Adrenal gland (tissue), 12 donors: ENCODE measurements around the gene TAC3. TPM values are rescaled to one million over a fixed set of nuclear protein-coding genes. Genes with fewer than 3 reads are reported as not detected.

ENCODE experiments used
- DNase-seq, 7 donors: peaks; one replicate each; pipeline ENCODE4 v3.0.0-alpha.2; 2019 to 2020
- H3K27ac ChIP-seq, 5 donors: fragments of 200-600 bp; sonication (generic) in 4 of 5; 1 replicate in 3 of 5; 2 replicates in 2 of 5; pipeline versions ENCODE4 v1.5.1 to v1.8.0; 2016 to 2020; ENCODE audit warnings: mild to moderate bottlenecking in 1 of 5
- H3K27me3 ChIP-seq: fragments of 200-600 bp; 2 replicates; pipeline ENCODE4 v1.8.0; 2021
- H3K36me3 ChIP-seq, 2 donors: fragments of 200-600 bp; replicated peaks in 1 of 2; 1 replicate in 1 of 2; 2 replicates in 1 of 2; pipeline versions ENCODE4 v1.5.1 to v1.8.0; 2018 to 2022
- H3K4me1 ChIP-seq, 2 donors: fragments of 200-600 bp; replicated peaks in 1 of 2; 1 replicate in 1 of 2; 2 replicates in 1 of 2; pipeline versions ENCODE4 v1.5.1 to v1.8.0; 2018 to 2021
- H3K4me3 ChIP-seq, 4 donors: fragments of 200-600 bp; sonication (generic) in 3 of 4; one replicate each; pipeline ENCODE4 v1.5.1; 2016 to 2018
- H3K9me3 ChIP-seq, 3 donors: fragments of 200-600 bp; sonication (generic) in 1 of 3; replicated peaks in 1 of 3; 1 replicate in 2 of 3; 2 replicates in 1 of 3; pipeline versions ENCODE4 v1.5.1 to v1.8.0; 2016 to 2021
- POLR2A ChIP-seq, 2 donors: fragments of 450-650 bp; IDR thresholded peaks; one replicate each; pipeline ENCODE4 v1.6.1; 2017; ENCODE audit warnings: antibody characterized with exemption in 2 of 2, mild to moderate bottlenecking in 2 of 2, moderate library complexity in 1 of 2
- WGBS, 4 donors: extraction: QIAGEN DNeasy Blood & Tissue Kit in 2 of 4; methylation state at CpG; one replicate each; pipeline versions ENCODE4 v1.1.5 to v1.1.7; 2013 to 2017; 5-methylcytosine and 5-hydroxymethylcytosine counted together
- intact Hi-C, 2 donors: fragments of 100-400 bp; cut with DNase I; formaldehyde crosslinking; loops; one replicate each; pipeline versions ENCODE4 v1.14.1 to v1.15.0; 2022 to 2023
- polyA plus RNA-seq, 3 donors: library from polyadenylated mRNA; stranded (reverse); fragments of 200-250 nt in 2 of 3; fragments of 350-450 nt in 1 of 3; fragmentation: Illumina TruSeq in 1 of 3; extraction: RNeasy Lipid Tissue Mini Kit (QIAGEN cat#74804) in 1 of 3; gene quantifications; one replicate each; pipeline ENCODE4 v1.2.3, GENCODE V29; 2013 to 2014
- total RNA-seq, 9 donors: library from RNA; depleted of rRNA in 4 of 9; stranded (reverse); fragments of >200 nt in 4 of 9; fragments of 120-200 nt in 1 of 9; fragmentation: NEBNext Ultra II Directional in 1 of 9; extraction: Animal tissue kit (Norgen Biotek cat#: 25700) in 1 of 9; gene quantifications; one replicate each; pipeline versions ENCODE4 v1.1.0 to v1.2.4, GENCODE V29; 2013 to 2023
- TF ChIP-seq, protein P1 (sequence below), 6 experiments: fragments of 450-650 bp in 4 of 6; fragments of 200-600 bp in 2 of 6; sonication (generic) in 1 of 6; IDR thresholded peaks; 1 replicate in 5 of 6; 2 replicates in 1 of 6; pipeline versions ENCODE4 v1.5.1 to v1.8.0; 2016 to 2021; ENCODE audit warnings: antibody characterized with exemption in 6 of 6, mild to moderate bottlenecking in 2 of 6, moderate library complexity in 1 of 6
- donor health status: healthy with polysubstance abuse.
- donor health status: Bipolar disorder and iron deficiency.
- donor health status: DM: yes; HTN: yes; CAD: no.
- donor health status: DM: no; HTN: no; CAD: no.
- donor health status: DM: no; HTN: no; CAD: no.
- donor health status: DM: yes; HTN: yes; CAD: no.

Gene TAC3
- total and polyA plus RNA-seq, 12 donors = 0.39 to 1.1 (median 0.46) TPM; not detected in 9

DNA sequence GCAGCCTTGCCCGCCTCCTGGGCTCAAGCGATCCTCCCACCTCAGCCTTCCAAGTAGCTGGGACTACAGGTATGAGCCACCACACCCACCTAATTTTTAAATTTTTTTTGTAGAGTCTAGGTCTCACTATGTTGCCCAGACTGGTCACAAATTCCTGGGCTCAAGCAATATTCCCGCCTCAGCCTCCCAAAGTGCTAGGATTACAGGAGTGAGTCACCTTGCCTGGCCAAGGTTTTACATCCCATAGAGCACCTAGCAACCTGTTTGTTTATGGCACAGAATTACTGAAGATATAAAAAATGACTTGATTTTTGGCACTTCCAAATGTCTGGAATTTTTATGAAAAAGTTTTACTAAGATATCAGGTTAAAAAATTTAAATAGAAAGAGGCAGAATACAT is 17.1 kb upstream of the TAC3 start:
- intact Hi-C loops = no loop called here
- Histone ChIP-seq H3K9me3 (no peaks in the 10 kb centered on the region), H3K4me3 (no peak overlapping the region), H3K4me1 (no peaks in the 10 kb centered on the region), H3K27ac (no peak overlapping the region), H3K36me3 (no peaks in the 10 kb centered on the region), H3K27me3 (no peaks in the 10 kb centered on the region)
- DNase-seq = no peak
- 87 to 97% (median 91%) methylated on average over 3 of the region's 3 CpGs for WGBS, 4 donors
- TF ChIP-seq POLR2A (IDR thresholded peaks at IDR 0.05) = no peak
- TF ChIP-seq, protein P1, sequence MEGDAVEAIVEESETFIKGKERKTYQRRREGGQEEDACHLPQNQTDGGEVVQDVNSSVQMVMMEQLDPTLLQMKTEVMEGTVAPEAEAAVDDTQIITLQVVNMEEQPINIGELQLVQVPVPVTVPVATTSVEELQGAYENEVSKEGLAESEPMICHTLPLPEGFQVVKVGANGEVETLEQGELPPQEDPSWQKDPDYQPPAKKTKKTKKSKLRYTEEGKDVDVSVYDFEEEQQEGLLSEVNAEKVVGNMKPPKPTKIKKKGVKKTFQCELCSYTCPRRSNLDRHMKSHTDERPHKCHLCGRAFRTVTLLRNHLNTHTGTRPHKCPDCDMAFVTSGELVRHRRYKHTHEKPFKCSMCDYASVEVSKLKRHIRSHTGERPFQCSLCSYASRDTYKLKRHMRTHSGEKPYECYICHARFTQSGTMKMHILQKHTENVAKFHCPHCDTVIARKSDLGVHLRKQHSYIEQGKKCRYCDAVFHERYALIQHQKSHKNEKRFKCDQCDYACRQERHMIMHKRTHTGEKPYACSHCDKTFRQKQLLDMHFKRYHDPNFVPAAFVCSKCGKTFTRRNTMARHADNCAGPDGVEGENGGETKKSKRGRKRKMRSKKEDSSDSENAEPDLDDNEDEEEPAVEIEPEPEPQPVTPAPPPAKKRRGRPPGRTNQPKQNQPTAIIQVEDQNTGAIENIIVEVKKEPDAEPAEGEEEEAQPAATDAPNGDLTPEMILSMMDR (IDR thresholded peaks at IDR 0.05) = no peak

DNA sequence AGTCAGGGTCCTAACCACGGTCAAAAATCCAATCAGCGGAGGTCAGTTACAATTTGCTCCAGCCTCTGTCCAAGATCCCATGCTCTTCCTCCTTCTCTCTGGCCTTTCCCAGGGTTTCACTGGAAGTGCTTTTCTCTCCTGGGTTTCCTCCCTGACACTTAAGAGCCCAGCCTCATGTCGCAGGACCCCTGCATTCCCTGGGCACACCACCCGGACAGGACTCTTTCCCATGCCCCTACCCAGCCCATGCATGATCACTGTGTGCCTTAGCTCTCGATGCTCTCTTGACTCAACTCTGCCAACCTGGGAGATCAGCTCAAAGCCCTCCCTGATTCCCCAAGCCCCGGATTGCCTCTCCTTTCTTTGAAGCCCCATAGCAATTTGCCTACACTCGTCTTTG is 15.5 kb upstream of the TAC3 start:
- WGBS, 4 donors = 78 to 88% (median 86%) methylated on average over 7 of the region's 7 CpGs
- intact Hi-C loops = no loop called here
- TF ChIP-seq, protein P1 (IDR thresholded peaks at IDR 0.05) = no peak
- no peak for TF ChIP-seq POLR2A (IDR thresholded peaks at IDR 0.05)
- no peak overlapping the region for H3K27ac ChIP-seq
- H3K9me3 ChIP-seq = no peaks in the 10 kb centered on the region
- DNase-seq = no peak
- H3K4me3 ChIP-seq = no peak overlapping the region
- no peaks in the 10 kb centered on the region for H3K36me3 ChIP-seq
- no peaks in the 10 kb centered on the region for H3K27me3 ChIP-seq
- H3K4me1 ChIP-seq = no peaks in the 10 kb centered on the region

DNA sequence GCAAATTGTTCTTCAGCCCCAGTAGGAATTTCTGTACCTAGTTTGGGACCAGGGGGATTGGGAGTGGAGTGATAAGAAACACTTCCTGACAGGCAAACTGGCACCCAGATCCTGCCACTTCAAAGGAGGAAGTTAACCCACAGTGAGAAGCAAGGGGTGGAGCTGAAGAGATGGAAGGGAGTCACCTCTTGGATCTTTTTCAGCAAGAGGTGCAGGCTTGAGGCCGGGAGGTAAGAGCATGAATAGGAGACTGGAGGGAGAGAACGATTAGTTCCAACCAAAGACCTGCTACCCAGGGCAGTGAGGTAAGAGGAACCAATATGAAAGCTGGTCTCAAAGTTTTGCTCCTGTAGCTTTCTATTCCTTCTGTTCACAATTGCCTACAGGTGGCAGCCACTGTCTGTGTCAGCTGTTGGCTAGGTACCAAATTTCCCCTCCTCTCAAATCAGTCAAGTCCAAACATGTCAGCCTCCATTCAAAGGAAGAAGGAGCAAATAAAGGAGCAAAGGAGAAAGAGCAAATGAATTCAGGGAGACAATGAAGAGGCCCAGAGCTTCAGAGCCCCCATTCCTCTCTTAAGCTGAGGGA is 14.9 kb upstream of the TAC3 start:
- H3K4me3 ChIP-seq = no peak overlapping the region
- WGBS, 4 donors = 44 to 71% (median 60%) methylated on average over 2 of the region's 2 CpGs
- H3K9me3 ChIP-seq = no peaks in the 10 kb centered on the region
- no peak overlapping the region for H3K27ac ChIP-seq
- H3K27me3 ChIP-seq = no peaks in the 10 kb centered on the region
- TF ChIP-seq POLR2A (IDR thresholded peaks at IDR 0.05) = no peak
- TF ChIP-seq, protein P1 (IDR thresholded peaks at IDR 0.05) = no peak
- no peaks in the 10 kb centered on the region for H3K4me1 ChIP-seq
- no peaks in the 10 kb centered on the region for H3K36me3 ChIP-seq
- DNase-seq = no peak
- intact Hi-C loops = no loop called here

DNA sequence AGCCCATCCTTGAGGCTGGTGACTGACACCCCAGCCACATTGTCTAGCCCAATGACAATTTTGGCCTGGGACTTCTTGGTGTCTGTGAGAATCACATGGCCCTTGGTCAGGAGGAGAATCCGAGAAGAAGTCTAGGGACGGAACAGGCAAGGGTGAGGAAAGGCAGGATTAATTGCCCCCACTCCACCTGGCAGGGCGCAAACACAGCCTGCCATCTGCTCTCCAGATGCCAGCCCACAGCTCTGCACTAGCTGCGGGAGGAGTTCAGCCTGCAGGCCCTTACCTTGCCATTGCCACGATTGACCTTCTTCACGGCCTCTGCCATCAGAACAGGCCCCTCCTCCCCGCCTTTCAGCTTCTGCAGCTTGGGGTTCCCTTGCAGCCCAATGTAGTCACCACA is 13.1 kb upstream of the TAC3 start:
- TF ChIP-seq, protein P1 (IDR thresholded peaks at IDR 0.05) = no peak
- TF ChIP-seq POLR2A (IDR thresholded peaks at IDR 0.05) = no peak
- Histone ChIP-seq H3K27me3 (no peaks in the 10 kb centered on the region), H3K4me1 (no peaks in the 10 kb centered on the region), H3K9me3 (no peaks in the 10 kb centered on the region), H3K36me3 (no peaks in the 10 kb centered on the region), H3K4me3 (no peak overlapping the region), H3K27ac (no peak overlapping the region)
- 85 to 96% (median 91%) methylated on average over 7 of the region's 7 CpGs for WGBS, 4 donors
- DNase-seq = no peak
- intact Hi-C loops = no loop called here
